Liver (tissue), 3 donors: ENCODE measurements around the gene HDAC3.

Experiments used
- FOXA2 ChIP-seq: IDR thresholded peaks from 2 replicates; pipeline ENCODE4 v1.6.1; 2016; ENCODE audit warnings: antibody characterized with exemption
- GABPA ChIP-seq, 2 donors: IDR thresholded peaks in 1 of 2; conservative IDR thresholded peaks in 1 of 2; 2 replicates each; pipeline ENCODE4 v1.6.1; 2016; ENCODE audit warnings: antibody characterized with exemption in 2 of 2, mild to moderate bottlenecking in 1 of 2, moderate library complexity in 1 of 2
- JUND ChIP-seq, 2 donors: IDR thresholded peaks; 2 replicates each; pipeline ENCODE4 v1.6.1; 2016; ENCODE audit warnings: antibody characterized with exemption in 2 of 2
- MAX ChIP-seq: IDR thresholded peaks from 2 replicates; pipeline ENCODE4 v1.6.1; 2016; ENCODE audit warnings: antibody characterized with exemption
- NR2F2 ChIP-seq: IDR thresholded peaks from 2 replicates; pipeline ENCODE4 v1.6.1; 2016; ENCODE audit warnings: antibody characterized with exemption
- REST ChIP-seq: IDR thresholded peaks from 2 replicates; pipeline ENCODE4 v1.6.1; 2016; ENCODE audit warnings: antibody characterized with exemption, mild to moderate bottlenecking
- RXRA ChIP-seq, 2 donors: IDR thresholded peaks; 2 replicates each; pipeline ENCODE4 v1.6.1; 2017 to 2018; ENCODE audit warnings: antibody characterized with exemption in 2 of 2, mild to moderate bottlenecking in 1 of 2
- SP1 ChIP-seq: IDR thresholded peaks from 2 replicates; pipeline ENCODE4 v1.6.1; 2018; ENCODE audit warnings: antibody characterized with exemption, mild to moderate bottlenecking
- TAF1 ChIP-seq: conservative IDR thresholded peaks from 2 replicates; pipeline ENCODE4 v1.6.1; 2016; ENCODE audit warnings: antibody characterized with exemption, mild to moderate bottlenecking
- YY1 ChIP-seq: IDR thresholded peaks from 2 replicates; pipeline ENCODE4 v1.6.1; 2016; ENCODE audit warnings: antibody characterized with exemption, mild to moderate bottlenecking
- TF ChIP-seq, protein P1 (sequence below): fragments of 150-350 bp; IDR thresholded peaks from 2 replicates; pipeline ENCODE4 v1.5.1; 2017; ENCODE audit warnings: improper control_type of control experiment, low read depth, low read length; ENCODE audit not compliant: missing input control
- TF ChIP-seq, protein P2 (sequence below): IDR thresholded peaks from 2 replicates; pipeline ENCODE4 v1.6.1; 2016; ENCODE audit warnings: antibody characterized with exemption
- donor health status: healthy.
- donor health status: healthy.

- TF ChIP-seq, protein P1, sequence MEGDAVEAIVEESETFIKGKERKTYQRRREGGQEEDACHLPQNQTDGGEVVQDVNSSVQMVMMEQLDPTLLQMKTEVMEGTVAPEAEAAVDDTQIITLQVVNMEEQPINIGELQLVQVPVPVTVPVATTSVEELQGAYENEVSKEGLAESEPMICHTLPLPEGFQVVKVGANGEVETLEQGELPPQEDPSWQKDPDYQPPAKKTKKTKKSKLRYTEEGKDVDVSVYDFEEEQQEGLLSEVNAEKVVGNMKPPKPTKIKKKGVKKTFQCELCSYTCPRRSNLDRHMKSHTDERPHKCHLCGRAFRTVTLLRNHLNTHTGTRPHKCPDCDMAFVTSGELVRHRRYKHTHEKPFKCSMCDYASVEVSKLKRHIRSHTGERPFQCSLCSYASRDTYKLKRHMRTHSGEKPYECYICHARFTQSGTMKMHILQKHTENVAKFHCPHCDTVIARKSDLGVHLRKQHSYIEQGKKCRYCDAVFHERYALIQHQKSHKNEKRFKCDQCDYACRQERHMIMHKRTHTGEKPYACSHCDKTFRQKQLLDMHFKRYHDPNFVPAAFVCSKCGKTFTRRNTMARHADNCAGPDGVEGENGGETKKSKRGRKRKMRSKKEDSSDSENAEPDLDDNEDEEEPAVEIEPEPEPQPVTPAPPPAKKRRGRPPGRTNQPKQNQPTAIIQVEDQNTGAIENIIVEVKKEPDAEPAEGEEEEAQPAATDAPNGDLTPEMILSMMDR: no peak
- TF ChIP-seq YY1 (no peak), NR2F2 (no peak), MAX (no peak), RXRA (IDR thresholded peaks at IDR 0.05) (no peak), JUND (IDR thresholded peaks at IDR 0.05) (no peak), GABPA (IDR thresholded peaks at IDR 0.05 in 1 of 2, conservative IDR thresholded peaks at IDR 0.05 in 1 of 2) (no peak), REST (no peak), SP1 (no peak), FOXA2 (no peak), TAF1 (no peak)
- TF ChIP-seq, protein P2, sequence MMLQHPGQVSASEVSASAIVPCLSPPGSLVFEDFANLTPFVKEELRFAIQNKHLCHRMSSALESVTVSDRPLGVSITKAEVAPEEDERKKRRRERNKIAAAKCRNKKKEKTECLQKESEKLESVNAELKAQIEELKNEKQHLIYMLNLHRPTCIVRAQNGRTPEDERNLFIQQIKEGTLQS: no peak
Measured at GRCh38 chr5:141585594-141585993, 51.1 kb downstream of the HDAC3 start.
